Activated T-cell treated with anti-CD3 and anti-CD28 coated beads for 4 hours (primary cell): Measurements from ENCODE around the gene CDKN3.

Experiments used
- DNase-seq: peaks from one replicate; pipeline ENCODE4 v3.0.0-alpha.2; 2020

Gene CDKN3, protein sequence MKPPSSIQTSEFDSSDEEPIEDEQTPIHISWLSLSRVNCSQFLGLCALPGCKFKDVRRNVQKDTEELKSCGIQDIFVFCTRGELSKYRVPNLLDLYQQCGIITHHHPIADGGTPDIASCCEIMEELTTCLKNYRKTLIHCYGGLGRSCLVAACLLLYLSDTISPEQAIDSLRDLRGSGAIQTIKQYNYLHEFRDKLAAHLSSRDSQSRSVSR

DNA sequence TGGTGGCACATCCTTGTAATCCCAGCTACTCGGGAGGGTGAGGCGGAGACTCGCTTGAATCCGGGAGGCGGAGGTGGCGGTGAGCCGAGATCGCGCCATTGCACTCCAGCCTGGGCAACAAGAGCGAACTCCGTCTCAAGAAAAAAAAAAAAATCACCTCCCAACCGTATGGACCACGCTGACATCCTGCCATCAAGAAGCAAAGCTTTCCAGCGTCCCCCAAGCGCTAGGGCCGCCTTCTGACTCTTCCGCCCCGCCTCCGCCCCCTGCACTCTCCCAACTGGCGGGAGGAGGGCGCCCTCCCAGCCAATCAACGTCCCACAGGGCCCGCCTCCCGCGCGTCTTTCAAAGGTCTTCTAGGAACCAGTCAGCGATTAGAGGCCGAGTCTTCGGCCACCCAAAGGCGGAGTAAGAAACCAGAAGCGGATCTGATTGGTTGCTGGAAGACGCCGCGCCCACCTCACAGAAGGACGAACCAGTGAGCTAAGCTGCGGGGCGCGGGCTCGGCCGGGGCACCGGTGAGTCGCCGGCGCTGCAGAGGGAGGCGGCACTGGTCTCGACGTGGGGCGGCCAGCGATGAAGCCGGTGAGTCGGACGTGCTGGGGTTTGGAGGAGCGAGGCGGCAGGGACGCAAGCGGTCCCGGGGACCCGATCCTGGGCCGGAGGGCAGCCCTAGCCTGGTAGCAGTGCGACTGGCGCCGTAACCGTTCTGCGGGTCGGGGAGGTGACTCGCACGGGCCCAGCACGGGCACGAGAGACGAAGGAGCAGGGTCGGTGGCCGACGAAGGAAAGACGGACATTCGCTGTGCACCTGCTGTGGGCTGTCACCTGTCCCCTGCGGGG, at the start of gene CDKN3:
Gene CDKN3, plus strand, starts transcription at position 515 of the 843 bp plus-strand sequence. Its CDS starts 62 bp downstream, at position 577.
- peak; percentile 93 for DNase-seq

DNA sequence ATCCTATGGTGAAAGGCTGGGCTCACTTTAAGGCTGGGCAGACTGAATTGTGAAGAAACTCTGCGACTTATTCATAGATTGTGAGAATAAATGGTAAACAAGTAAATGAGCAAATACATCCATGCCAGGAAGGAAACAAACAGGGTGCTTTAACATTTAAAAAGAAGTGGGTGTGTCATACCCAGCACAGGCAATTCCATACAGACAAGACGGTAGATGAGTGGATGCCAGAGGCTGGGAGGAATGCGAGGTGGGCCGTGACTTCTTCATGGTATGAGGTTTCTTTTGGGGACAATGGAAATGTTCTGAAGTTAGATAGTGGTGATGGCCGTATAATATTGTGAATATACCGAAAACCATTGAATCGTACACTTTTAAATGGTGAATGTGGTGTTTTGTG, 49.8 kb upstream of the CDKN3 start:
- DNase-seq, result no peak

DNA sequence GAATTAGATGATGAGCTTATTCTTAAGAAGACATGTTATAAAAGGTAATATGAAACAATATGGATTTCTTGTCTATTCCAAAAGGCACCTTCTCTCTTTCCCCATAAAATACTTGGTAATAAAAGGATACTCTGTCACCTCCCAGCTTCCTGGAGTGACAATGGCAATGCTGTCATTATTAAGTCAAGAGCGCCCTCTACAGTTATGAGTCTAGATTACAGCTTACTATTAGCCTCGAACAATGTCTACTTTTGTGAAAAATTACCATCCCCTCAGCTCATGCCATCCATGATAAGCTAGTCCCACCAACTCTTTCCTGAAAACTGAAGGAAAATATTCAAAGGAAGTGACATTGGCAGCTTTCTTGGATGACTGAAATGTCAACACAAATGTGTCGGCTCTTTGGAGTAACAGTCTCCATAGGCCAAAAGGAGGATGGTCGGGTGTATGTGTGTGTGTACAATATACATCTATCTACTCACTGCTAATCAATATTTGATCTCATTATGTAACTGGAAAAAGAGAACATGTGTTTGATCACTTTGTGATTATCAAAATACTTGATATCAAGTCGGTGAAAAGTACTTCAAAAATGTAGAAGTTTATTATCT, 48.7 kb upstream of the CDKN3 start:
- no peak for DNase-seq

DNA sequence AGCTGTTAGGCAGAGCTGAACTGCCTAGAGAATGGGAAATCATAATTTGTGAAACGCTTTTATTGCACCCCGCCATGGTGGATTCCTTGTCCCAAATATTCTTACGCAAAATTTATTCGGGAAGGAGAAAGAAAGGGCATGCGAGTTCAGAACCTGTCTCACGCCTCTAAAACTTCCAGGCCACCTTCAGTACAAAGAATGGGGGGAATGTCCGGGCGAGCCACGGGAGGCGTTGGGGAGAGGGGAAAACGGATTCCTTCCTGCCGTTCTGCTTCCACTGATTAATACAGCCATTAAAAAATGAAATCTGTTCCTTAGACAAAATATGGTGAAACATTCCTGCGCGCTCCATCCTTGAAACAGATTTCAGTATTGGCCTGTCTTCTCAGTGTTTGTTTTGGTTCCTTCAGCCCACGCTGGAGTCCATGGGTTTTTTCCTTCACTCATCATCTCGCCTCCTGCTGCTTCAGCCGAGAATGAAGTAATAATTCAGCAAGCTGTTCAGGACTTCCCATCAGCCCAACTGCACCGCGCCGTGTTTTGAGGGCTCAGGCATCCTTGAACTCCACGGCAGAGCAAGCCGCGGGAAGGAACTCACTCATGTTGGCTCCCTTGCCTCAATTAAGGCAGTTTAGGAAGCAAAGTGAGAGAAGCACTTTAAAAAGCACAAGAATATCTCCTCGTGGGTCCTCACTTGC, 47.7 kb upstream of the CDKN3 start:
- no peak for DNase-seq

DNA sequence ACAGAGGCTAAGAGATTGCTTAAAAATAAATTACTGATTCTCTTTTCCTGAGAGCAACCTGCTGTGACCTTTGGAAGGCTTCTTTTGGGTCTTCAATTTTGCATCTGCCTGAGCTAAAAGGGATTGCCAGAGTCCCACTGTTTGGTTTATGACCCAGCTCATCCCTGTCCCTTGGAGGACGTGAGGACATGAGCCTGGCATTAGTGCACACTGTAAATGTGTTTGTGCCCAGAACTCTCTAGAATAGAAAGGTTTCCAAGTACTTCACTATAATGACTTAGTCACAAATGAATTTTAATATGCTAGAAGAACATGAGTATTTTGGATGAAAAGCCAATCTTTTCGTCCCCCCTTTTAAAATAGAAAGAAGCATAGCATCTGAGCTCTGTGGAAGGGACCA, 47.1 kb upstream of the CDKN3 start:
- no peak for DNase-seq

DNA sequence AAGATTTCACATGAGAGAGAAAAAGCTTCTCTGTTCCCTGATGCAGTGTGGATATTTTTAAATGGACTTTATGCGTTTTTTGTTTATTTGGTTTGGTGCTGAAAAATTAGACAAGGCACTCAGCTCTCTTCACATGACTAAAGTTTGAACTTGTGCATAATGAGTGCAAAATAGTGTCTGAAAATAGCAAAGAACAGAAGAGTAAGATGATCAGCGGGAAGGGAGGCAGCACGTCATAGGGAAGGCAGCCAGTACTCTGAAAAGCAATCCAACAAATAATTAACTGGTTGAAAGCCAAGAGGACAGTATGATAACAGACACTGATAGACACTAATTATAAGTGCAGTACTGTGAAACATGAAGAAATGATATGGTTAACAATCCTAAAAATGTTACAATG, 46.6 kb upstream of the CDKN3 start:
- no peak for DNase-seq

DNA sequence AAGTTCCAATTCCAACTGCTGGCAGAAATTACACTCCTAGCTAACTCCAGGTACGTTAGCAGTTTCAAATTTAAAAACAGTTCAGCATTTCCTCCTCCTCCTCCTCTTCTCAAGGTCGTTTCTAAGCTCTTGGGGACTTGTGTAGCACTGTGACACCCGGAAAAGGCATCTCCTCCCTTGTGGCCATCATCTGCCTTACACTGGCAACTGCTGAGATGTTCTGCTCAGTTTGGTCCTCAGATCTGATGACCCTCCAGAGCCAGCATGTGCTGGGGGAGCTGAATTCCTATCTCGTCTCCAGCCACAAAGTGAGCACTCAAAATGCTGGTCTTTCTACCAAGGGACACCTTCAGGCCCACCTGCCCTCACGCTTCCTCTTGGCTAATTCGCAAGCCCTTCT, 43.5 kb upstream of the CDKN3 start:
- no peak for DNase-seq

DNA sequence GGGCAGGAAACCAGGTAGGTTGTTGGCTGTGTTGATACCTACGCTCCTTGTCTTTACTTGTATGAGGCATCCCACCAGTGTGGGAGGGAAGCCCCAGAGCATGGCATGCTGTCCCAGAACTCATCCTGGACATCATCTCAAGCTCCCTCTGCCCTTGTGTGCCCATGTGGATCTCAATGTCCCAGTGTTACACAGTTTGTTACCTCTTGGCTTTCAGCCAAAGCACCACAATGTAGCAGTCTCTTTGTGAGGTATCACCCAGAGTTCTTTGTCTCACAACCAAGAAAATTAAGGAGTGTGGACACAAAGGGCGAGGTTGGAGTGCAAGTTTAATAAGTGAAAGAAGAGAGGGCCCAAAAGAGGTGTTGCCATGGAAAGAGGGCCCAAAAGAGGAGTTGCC, 43.1 kb upstream of the CDKN3 start:
- DNase-seq, result no peak

DNA sequence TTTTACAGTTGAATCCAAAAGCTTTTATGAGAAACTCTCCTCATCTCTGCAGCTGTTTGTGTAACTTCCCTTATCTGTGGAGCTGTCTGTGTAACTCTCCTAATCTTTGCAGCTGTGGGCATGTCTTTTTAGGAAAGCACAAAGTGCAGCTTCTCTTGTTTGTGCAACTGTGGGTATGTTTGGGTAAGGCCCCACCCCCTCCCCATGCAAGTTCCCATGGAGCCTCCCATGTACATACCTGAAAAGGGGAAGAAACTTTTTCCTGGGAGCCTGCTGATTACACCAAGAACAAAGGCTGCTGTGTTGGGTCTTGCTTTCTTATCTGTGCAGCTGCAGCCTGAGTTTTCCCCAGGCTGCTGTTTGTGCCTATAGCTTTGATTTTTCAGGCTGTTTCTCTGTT, 42.7 kb upstream of the CDKN3 start:
- DNase-seq, result no peak

DNA sequence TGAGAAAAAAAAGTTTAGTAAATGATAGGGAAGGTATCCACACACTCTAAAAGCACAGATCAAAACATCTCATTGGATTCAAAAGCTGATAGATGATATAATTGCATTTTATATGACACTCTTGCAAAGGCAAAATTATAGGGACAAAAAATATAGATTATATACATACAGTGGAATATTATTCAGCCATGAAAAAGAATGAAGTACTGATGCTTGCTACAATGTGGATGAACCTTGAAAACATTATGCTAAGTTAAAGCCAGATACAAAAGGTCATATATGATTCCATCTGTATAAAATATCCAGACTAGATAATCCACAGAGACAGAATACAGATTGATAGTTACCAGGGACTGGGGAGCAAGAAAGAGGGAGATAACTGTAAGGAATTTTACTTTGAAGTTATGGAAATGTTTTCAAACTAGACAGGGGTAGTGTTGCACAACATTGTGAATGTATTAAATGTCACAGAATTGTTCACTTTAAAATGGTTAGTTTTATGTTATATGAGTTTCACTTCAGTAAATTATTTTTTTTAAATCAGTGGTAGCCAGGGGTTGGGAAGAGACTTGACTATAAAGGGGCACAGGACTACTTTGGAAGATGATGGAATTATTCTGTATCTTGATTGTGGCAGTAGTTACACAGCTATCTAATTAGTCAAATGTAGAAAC, 41.7 kb upstream of the CDKN3 start:
- DNase-seq, result no peak

DNA sequence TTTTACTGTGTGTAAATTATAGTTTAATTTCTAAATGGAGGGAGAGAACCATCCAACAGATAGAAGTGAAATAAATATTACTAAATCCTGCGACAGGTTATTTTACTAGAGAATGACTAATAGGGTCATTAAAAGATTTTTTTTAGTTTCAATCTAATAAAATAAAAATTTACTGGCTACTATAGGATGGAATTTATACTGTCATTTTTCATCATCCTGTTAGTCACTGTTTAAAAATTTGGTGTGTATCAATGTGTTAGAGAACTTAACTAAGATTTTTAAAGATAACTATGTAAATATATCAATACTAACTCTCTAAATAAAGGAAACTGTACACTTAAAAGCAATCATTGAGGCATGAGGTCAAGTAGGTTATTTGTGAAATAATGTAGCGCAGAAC, 41.1 kb upstream of the CDKN3 start:
- no peak for DNase-seq

DNA sequence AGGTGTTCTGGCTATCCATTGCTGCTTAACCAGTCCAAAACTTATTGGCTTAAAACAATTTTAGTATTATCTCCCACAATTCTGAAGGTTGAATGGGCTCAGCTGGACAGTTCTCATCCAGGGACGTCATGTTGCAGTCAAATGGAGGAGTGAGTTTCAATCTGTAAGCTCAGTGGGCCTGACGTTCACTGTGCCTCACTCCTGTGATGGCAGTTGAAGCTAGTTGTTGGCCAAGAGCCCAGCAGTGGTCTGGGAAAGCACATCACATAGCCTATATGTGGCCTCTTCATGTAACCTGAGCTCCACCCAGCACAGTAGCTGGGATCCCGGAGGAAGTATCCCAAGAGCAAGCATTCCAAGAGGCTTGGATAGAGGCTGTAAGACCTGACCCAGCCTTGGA, 40.6 kb upstream of the CDKN3 start:
- DNase-seq, result no peak

DNA sequence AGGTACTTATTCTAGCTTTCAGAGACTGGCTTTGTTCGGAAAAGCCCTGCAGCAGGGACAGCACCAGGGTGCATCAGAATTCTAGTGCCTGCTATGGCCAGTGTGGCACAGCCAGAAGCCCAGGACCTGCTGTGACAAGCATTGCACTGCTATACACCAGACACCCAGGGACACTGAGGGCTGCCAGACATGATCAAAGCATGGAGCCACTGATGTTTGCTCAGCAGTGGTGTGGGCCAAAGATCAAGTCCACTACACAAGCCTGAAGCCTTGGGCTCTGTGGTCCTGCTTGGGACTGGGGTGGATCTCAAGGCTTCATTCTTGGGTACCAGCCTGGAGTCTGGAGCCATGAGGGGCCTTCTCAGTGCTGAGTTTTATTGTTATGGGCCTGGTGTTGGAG, 36.1 kb upstream of the CDKN3 start:
- DNase-seq, result no peak

DNA sequence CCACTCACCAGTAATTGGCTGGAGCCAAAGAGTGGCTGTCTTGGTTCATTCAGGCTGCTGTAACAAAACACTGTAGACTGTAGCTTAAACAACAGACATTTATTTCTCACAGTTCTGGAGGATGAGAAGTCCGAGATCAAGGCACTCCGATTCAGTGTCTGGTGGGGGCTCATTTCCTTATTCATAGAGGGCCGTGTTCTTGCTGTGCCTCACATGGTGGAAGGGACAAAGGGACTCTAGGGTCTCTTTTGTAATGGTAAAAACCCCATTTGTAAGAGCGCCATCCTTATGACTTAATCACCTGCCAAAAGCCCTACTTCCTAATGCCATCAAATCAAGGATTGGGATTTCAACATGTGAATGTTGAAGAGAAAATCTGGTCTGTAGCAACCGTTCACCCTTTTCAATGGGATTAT, 34.7 kb upstream of the CDKN3 start:
- DNase-seq, result no peak

DNA sequence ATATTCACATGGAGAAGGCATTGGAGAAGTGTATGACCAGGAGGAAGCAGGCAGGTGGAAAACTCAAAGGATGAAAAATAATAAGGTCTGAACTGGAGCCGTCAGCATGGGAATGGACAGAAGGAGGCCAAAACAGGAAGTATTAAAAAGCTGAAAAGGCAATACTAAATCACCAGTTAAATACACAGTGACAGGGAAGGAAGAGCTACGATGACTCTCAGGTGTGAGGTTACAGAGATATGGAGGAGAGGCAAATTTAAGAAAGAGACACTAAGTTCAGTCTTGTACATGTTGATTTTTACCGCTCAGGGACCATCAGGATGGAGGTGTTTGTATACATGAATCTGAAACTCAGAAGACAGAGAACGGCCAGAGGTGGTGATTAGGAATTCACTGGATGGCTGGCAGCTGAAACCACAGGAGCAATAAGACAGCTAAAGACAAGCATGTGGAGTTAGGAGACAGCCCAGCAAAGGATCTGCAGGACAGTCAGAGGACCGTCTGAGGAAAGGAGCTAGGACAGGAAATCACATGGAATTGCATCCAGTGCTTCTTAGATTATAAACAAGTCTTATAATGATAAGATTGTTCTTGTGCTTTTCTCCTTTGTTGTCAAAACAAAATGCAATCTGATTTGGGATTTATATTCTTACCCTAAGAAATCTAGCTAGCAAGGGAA, 33.9 kb upstream of the CDKN3 start:
- no peak for DNase-seq

DNA sequence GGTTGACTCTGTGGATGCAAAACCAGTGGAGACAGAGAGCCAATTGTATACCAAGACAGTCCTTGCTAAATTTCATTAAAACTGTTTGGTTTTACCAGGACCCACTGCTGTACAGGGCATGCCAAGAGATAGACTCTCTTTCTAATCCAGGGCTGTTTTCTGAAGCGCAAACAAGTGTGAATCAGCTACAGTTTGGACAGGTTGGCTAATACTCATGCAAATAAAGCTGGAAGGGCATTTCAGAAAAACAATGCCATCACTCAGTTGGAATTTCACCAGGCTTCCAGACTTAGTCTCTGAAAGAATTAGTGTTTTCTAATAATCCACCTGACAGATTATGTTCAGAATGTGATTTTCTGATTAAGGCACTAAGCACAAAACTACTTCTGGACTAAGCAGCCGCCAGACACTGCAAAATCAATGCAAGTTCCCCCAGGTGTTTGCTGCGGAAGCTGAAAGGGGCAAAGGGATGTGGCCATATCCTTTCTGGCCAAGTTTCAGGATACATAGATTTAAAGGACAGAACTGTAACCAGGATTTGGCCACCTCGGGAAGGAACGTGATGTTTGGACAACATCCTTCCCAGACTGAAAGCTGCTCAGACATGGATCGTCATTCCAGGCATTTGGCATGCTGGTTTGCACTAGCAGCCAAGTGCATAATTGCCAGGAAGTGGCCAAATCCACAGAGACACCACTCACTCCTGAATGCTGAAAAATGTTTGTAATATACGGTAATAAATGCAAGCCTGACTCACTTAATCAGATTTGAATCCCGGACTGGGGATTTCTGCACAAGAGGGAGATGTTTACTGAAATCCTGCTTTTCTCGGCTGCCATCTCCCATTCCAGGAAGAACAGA, 32.0 kb upstream of the CDKN3 start:
- no peak for DNase-seq

DNA sequence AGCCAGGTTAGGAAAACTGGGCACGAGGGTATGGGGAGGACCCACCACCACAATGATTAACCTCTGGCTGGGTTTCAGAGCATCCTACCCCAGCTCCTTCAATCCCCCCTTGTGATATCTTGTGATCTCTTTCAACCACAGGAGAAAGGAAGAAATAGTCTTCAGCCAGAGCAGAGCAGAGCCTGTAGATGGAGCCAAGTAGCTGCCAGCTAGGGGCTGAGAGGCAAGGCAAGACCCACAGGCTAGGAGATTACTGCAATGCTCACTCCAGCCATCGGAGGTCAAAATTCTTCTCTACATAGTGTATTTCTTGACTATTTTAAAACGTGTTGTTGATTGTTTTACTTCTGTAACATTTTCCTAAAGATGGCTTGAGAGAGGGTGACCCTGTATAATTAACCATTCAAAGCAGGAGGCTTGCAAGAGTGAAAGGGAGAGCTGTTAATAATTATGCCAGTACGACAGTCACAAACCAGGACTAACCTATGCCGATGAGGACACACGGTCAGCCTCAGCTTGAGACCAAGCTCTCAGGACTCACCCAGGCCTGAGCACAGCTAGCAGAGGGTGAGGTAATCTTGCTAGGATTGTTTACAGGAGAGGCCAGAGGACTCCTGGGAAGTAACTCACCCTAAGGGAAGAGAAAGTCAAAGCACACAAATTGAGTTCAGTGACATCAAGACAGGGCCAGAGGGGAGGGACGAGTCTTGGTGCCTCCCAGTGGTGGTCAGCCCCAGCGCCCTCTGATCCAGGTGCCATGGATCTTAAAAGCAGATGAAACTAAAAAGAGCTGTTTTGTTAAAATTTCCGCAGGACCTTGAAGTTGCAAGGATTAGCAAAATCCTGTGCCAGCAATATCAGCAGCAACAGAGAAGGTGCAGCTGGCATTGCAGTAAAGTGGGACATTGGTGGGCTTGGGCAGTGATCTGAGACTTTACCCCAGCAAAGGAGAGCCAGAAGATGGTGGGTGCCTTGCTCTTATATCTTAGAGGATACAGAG, 29.8 kb upstream of the CDKN3 start:
- DNase-seq, result no peak

DNA sequence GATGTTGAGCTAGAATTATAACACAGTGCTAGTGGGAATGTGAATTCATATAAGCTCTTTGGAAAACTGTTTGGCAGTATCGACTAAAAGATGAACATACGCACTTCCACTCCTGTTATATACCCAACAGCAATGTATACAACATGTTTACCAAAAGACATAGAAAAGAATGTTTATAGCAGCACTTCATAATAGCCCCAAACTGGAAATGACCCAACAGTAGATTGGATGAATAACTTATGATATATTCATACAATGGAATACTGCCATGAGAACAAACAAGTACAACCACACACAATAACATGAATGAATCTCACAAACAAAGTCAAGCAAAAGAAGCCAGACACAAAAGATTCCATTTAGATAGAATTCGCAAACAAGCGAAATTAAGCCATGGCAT, 28.5 kb upstream of the CDKN3 start:
- no peak for DNase-seq

DNA sequence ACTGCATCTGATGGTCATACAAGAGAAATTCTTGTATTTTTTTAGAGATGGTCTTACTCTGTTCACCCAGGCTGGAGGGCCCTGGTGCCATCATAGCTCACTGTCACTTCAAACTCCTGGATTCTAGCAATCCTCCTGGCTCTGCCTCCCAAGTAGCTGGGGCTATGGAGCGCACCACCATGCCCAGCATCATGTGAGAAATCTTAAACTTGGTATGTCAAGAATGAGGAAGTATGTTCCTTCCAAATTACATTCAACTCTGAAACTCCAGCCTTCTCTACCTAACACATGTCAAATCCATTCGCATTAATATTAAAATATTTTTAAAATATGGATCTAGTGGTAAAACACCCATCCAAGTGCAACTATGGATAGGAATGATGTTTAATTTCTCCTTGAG, 27.5 kb upstream of the CDKN3 start:
- DNase-seq, result no peak
